Mononuclear cell (primary cell): ENCODE measurements around the gene ARHGAP28. TPM values are rescaled to one million over a fixed set of nuclear protein-coding genes. Genes with fewer than 3 reads are reported as not detected.

ENCODE experiments used
- H3K27me3 ChIP-seq: 2 replicates; pipeline ENCODE4 v1.6.0; 2011; ENCODE audit warnings: low read length, control low read depth; ENCODE audit not compliant: insufficient read depth
- H3K4me1 ChIP-seq: 2 replicates; pipeline ENCODE4 v1.5.1; 2011; ENCODE audit warnings: mild to moderate bottlenecking, low read length, control low read depth; ENCODE audit not compliant: insufficient read depth
- H3K4me3 ChIP-seq: 2 replicates; pipeline ENCODE4 v1.5.1; 2011; ENCODE audit warnings: mild to moderate bottlenecking, low read length, moderate library complexity
- H3K9me3 ChIP-seq: 2 replicates; pipeline ENCODE4 v1.5.1; 2011; ENCODE audit warnings: low read depth, mild to moderate bottlenecking, control low read depth, low read length
- total RNA-seq: library from RNA; depleted of rRNA; stranded (reverse); fragments of >200 nt; gene quantifications from one replicate; pipeline ENCODE4 v1.2.3, GENCODE V29; 2012

Gene ARHGAP28
- total RNA-seq, 1 donor = not detected

DNA sequence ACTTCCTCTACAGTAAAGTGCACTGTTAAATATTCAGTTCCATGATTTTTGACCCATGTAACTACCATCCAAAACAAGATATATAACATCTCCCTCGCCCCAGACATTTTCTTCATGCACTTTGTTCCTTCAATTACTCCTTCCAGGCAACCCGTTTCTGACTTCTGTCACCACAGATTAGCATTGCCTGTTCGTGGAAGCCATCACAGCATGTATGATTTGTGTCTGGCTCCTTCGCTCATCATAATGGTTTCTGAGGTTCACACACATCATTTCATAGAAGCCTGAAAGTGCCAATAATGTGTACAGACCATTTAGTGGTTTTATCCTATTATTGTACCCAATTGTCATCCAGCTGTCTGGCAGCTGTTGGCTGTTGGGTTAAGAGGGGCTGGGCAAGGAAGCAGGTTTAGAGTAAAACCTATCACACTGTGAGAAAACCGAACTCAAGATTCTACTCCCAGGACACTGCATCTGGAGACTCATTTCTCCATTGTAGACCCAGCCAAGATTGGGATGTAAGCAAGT lies 16.1 kb downstream of the ARHGAP28 start:
- H3K4me1 ChIP-seq = no peaks in the 10 kb centered on the region
- no peaks in the 10 kb centered on the region for H3K9me3 ChIP-seq
- H3K4me3 ChIP-seq = no peak overlapping the region
- H3K27me3 ChIP-seq = no peaks in the 10 kb centered on the region

DNA sequence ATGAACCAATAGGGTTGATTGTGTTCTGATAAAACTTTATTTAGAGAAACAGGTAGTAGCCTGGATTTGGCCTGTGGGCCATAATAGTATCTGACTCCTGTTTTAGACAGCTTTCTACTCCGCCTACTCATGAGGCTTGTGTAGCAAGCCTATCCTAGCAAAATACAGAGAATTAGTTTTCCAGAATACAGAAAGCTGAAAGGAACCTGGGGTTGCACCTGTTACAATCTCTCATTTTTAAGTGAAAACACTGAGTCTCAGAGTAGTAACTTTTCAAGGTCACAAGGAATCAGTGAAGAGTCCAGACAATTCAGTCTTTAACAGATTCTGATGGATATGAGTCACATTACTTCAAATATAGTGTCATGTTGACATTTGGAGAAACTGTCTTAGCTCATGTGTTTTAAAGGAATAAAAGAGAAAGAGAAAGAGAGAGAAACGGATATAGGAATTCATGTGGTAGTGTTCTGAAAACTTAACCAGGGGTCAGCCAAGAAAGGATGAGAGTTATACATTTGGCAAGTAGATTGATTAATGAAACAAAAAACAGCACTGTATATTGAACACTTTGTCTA lies 17.0 kb downstream of the ARHGAP28 start:
- Histone ChIP-seq H3K4me1 (no peaks in the 10 kb centered on the region), H3K4me3 (no peak overlapping the region), H3K9me3 (no peaks in the 10 kb centered on the region), H3K27me3 (no peaks in the 10 kb centered on the region)

DNA sequence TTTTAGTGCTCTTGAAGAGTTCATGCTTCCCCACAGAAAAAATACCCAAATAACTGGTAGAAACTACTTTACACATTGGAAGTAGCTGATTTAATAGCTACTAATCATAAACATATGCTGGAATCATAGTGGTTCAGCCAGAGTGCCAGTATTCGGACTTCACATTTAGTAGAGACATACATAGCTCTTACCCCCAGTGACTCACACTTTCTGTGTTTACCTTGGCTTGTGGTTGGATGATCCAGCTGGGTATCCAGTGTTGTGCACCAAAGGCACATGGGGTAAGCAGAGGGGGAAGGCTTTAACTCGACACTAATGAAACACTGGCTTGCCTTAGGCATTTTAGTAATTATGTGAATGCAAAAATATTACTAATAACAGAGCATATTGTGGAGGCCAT lies 18.1 kb downstream of the ARHGAP28 start:
- Histone ChIP-seq H3K27me3 (no peaks in the 10 kb centered on the region), H3K4me3 (no peak overlapping the region), H3K9me3 (no peaks in the 10 kb centered on the region), H3K4me1 (no peaks in the 10 kb centered on the region)

DNA sequence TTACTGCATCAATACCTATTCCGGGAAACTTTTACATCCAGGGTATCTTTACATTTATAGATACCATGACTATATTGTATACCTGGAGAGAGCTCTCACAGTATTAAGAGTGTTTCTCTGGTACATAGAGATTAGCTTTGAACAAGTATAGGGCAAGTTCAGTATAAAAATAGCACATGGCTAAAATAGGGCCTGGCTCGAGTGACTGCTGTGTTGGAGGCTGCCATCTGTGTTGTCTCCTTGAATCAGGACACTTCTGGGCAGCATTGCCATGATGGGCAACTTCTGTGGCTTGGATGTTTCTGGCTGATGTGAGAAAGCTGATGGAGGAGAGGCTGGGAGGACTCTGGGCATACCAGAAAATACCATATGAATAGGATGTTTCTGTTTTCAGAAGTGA lies 18.7 kb downstream of the ARHGAP28 start:
- no peaks in the 10 kb centered on the region for H3K27me3 ChIP-seq

DNA sequence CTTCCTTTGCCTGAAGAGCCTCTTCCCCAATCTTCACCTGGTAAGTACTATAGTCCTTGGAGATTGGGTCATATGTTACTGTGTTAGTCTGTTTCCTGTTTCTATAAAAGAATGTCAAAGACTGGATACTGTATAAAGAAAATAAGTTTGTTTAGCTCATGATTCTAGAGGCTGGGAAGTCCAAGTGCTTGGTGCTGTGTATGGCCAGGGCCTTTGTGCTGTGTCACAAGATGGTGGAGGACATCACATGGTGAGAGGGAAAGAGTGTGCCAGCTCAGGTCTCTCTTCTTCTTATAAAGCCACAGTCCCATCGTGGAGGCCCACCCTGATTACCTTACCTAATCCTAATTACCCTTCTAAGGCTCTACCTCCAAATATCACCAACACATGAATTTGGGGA lies 20.9 kb downstream of the ARHGAP28 start:
- Histone ChIP-seq H3K9me3 (no peaks in the 10 kb centered on the region), H3K4me1 (no peaks in the 10 kb centered on the region), H3K4me3 (no peak overlapping the region), H3K27me3 (no peaks in the 10 kb centered on the region)

More for the DNA sequence above, 18.7 kb downstream of the ARHGAP28 start:
- Histone ChIP-seq H3K4me3 (no peak overlapping the region), H3K9me3 (no peaks in the 10 kb centered on the region), H3K4me1 (no peaks in the 10 kb centered on the region)

DNA sequence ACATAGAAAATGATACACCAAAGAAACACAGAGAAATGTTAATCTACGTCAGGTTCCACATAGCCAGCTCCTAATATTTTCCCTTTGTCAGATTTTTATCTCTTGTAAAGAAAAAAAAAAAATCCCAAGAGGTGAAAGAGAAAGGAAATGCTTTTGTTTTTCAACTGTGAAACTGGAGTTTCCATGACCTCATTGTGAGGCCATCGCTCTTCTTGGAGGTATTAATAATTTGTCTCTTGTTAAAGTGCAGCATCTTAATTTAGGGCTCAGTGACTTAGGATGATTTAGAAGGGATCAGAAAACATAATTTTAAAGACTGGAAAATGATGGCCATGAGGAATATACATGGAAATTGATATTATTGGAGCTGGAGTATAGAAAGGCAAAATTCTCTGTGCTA lies 21.7 kb downstream of the ARHGAP28 start:
- H3K9me3 ChIP-seq = no peaks in the 10 kb centered on the region
- no peaks in the 10 kb centered on the region for H3K27me3 ChIP-seq
- H3K4me1 ChIP-seq = no peaks in the 10 kb centered on the region
- no peak overlapping the region for H3K4me3 ChIP-seq

DNA sequence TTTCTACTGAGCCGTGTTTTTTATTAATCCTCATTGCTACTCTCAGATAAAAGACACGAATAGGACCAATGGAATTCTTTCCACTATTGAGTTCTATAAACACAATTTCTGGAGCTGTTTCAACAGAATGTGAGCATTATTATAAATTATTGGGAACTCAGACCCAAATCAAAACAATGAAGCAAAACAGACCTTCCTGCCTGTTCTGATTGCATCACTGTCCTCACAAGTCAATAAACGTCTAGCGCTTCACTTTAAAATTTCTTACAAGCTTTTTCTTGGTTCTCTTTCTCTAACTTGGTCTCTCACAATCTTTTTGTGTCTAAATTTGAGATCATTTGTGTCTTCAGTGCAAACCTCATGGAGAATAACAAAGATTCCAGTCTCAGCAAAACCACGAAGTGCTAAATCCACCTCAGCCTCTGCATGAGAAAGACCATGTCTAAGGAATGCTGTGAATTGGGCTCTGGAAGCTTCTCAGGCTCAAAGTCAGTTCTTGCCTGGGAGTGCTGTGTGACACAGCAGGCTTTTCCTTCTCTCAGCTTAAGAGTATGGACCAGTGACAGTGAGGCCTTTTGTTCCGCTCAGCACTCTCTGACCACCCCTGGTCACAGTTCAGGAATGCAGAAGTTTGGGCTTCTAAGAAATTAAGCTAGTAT lies 22.8 kb downstream of the ARHGAP28 start:
- H3K9me3 ChIP-seq = no peaks in the 10 kb centered on the region
- no peak overlapping the region for H3K4me3 ChIP-seq
- no peaks in the 10 kb centered on the region for H3K27me3 ChIP-seq
- no peaks in the 10 kb centered on the region for H3K4me1 ChIP-seq

DNA sequence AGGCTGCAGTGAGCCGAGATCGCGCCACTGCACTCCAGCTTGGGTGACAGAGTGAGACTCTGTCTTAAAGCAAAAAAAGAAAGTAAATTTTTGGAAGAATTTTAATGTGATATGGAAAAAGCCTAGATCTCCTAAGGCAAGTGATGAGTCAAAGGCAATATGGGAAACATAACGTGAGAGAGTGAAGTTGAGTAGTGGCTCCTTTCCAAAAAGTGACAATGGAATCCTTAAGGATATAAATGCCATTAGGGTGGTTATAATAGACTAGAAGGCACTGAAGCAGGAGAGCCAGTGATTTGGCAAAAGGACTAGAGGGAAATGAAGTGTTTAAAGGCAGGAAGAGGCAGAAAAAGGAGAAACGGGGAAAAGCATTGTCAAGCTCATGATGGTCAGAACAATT lies 25.6 kb downstream of the ARHGAP28 start:
- H3K4me3 ChIP-seq = no peak overlapping the region
- no peaks in the 10 kb centered on the region for H3K27me3 ChIP-seq
- no peaks in the 10 kb centered on the region for H3K4me1 ChIP-seq
- H3K9me3 ChIP-seq = no peaks in the 10 kb centered on the region

DNA sequence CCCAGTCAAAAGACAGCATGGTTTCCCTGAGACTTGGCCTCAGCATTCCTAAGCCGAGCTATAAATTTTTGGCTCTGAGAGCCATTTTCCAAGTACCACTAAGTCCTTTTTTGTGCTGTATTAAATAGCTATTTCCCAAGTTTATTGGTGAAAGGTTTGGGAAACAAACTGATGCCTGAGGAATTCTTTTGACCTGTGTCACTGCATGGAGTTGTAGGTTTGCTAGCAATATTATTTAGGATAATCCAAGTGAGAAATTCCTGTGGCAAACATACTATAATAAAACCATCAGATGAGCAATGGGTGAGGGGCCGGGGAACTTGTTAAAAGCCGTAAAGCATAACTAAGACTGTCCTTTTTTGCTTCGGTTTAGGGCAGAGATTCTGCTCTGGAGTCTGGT lies 28.4 kb downstream of the ARHGAP28 start:
- Histone ChIP-seq H3K4me1 (no peaks in the 10 kb centered on the region), H3K9me3 (no peaks in the 10 kb centered on the region), H3K4me3 (no peak overlapping the region), H3K27me3 (no peaks in the 10 kb centered on the region)

DNA sequence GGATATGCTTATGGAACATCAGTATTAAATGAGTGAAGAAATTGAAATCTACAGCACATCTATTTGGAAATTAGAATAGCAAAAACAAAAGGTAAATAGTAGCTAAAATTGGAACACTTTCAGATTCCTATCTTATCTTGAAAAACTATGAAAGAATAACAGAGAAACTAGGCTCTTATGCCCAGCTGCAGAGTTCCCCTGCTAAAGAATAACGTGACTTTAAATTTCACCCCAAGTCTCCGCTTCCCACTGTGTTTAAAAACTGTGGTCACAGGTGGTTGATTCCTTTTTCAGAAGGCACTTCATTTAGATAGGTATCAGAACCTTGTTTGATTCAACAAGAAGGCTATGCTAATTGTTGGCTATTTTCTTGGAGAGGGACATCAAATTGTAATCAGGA lies 30.1 kb downstream of the ARHGAP28 start:
- no peaks in the 10 kb centered on the region for H3K27me3 ChIP-seq
- no peaks in the 10 kb centered on the region for H3K9me3 ChIP-seq

DNA sequence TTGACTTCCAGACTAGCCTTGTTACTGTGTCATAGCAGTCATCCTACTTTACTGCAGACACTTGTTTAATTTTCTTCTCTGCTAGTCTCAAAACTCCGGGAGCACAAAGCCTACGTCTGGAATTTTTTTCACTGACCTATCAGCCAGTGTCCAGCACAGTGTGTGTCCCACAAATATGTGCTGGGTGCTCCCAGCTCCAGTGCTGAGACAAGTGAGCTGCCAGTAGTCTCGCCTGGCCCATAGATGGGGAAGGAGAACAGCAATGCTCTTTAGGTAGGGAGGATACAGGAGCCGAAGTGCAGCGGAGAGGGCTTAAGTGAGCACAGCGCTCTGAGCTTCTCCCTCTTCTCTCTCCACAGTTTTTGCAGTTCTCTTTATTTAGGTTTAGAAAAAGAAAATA lies 34.0 kb downstream of the ARHGAP28 start:
- Histone ChIP-seq H3K27me3 (no peaks in the 10 kb centered on the region), H3K4me3 (no peak overlapping the region), H3K9me3 (no peaks in the 10 kb centered on the region)

More for the DNA sequence above, 30.1 kb downstream of the ARHGAP28 start:
- H3K4me1 ChIP-seq = no peaks in the 10 kb centered on the region
- no peak overlapping the region for H3K4me3 ChIP-seq

DNA sequence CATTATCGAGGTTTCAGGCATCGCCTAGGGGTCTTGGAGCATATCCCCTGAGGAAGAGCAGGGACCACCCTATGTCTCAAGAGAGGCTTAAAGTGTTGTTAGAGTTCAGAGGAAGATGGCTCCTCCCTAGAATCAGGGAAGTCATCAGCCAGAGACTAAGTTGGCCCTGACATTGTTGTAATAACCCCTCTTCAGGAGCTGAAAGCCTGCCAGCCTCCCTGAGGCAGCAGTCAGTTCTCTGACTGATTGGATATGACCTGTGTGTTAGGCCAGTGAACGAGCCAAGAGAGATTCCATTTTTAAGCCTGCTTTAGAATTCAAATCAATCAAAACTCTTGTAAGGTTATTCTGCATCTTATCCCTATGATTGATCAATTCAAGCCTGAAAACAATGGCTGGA lies 34.9 kb downstream of the ARHGAP28 start:
- no peaks in the 10 kb centered on the region for H3K27me3 ChIP-seq
- H3K9me3 ChIP-seq = no peaks in the 10 kb centered on the region
- H3K4me1 ChIP-seq = no peaks in the 10 kb centered on the region
- H3K4me3 ChIP-seq = no peak overlapping the region

More for the DNA sequence above, 34.0 kb downstream of the ARHGAP28 start:
- no peaks in the 10 kb centered on the region for H3K4me1 ChIP-seq

DNA sequence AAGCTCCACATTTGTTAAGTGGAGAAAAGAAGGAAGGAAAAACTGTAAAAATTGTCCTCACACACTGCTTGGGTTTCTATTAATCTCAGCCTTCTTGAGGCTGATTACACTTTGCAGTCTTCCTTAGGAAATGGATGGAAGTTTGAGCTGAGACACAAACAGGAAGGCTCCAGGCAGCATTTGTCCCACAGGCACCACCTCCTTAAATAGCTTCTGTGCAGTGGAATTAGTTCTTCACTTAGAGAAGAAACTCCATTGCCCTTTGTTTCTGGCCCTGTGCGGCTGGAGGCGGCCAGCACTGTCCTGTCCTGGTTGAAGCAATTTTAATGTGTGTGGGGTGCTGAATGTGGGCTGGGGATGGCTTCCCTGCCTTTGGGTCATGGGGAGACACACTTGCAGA lies 44.3 kb downstream of the ARHGAP28 start:
- no peak overlapping the region for H3K4me3 ChIP-seq
- no peaks in the 10 kb centered on the region for H3K4me1 ChIP-seq
- no peaks in the 10 kb centered on the region for H3K9me3 ChIP-seq
- no peaks in the 10 kb centered on the region for H3K27me3 ChIP-seq

DNA sequence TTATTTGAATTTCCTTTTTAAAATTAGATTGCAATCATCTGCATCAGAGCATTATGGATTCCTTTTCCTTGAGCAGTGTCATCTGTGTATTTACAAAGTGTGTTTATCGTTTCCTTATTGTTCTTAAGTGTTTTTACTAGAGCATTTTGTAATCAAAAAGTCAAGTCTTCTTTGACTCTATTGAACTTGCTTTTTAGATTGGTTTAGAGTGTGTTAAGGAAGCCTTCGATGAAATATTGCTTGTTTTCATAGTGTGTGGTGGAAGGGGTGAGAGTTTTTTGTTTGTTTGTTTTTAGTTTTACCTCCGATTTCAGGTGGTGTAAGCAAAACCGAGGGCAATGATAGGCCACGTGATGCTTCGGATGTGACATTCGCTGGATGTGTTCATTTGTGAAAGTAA lies 45.7 kb downstream of the ARHGAP28 start:
- H3K4me3 ChIP-seq = no peak overlapping the region
- H3K27me3 ChIP-seq = no peaks in the 10 kb centered on the region
- H3K9me3 ChIP-seq = no peaks in the 10 kb centered on the region
- no peaks in the 10 kb centered on the region for H3K4me1 ChIP-seq

DNA sequence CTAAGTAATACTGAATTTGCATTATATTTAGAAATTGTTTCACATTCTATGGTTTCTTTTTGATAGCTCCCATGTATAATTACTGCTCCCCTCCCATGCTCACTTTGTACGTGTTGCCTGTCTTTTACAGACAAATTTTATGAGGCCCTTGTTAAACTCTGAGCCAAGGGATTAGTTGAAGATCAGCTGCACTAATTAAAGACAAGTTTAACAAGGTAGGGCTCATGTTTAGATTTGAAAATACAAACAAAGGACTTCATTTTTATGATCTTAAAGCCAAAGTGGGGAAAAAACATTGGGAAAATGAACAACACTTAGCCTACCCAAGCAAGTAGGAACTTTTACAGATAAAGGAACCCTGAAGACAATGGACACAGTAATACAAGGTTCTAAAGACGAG lies 46.2 kb downstream of the ARHGAP28 start:
- Histone ChIP-seq H3K4me1 (no peaks in the 10 kb centered on the region), H3K4me3 (no peak overlapping the region), H3K27me3 (no peaks in the 10 kb centered on the region), H3K9me3 (no peaks in the 10 kb centered on the region)

DNA sequence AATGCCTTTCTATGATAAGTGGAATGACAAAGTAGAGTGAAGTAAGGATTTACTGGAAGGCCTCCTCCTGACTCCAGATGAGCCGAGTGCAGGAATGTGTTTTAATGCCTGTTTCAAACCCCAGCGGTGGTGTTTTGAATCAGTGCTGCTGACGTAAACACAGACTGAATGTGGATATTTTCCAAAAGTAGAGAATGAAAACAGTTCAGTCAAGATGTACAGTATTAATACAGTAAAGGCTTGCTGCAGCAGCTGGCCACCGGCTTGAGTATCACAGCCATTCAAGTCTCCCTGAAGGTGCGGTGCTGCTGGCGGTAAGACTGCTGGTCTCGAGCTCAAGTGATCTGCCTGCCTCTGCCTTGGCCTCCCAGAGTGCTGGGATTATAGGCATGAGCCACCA lies 46.7 kb downstream of the ARHGAP28 start:
- Histone ChIP-seq H3K4me1 (no peaks in the 10 kb centered on the region), H3K9me3 (no peaks in the 10 kb centered on the region), H3K27me3 (no peaks in the 10 kb centered on the region)

More for the DNA sequence above, 46.7 kb downstream of the ARHGAP28 start:
- H3K4me3 ChIP-seq = no peak overlapping the region
